SK-N-SH (cell line): ENCODE results near the gene PHLPP1. TPM values are rescaled to one million over a fixed set of nuclear protein-coding genes. Genes with fewer than 3 reads are reported as not detected.

Experiments
- CTCF ChIA-PET: fragments of 300-600, 350-600 bp; formaldehyde crosslinking; extraction: SDS; loops from one replicate; lab custom pipeline; 2021; lab: Yijun Ruan, JAX
- POLR2A ChIA-PET: fragments of 350-600 bp; sonication (Branson Sonifier 250); formaldehyde crosslinking; extraction: SDS; loops from one replicate; lab custom pipeline; 2020; ENCODE audit warnings: antibody characterized with exemption, inconsistent platforms; lab: Yijun Ruan, JAX
- DNase-seq: peaks from one replicate; pipeline ENCODE4 v3.0.0; 2012
- H2AFZ ChIP-seq: fragments of 200-600 bp; sonication (generic); 2 replicates; pipeline ENCODE4 v1.8.1; 2016; ENCODE audit warnings: antibody characterized with exemption, mild to moderate bottlenecking, low read depth
- H3F3A ChIP-seq: fragments of 200-600 bp; sonication (generic); replicated peaks from 2 replicates; pipeline ENCODE3; 2016; ENCODE audit warnings: antibody characterized with exemption, mild to moderate bottlenecking; ENCODE audit not compliant: insufficient read depth
- H3K27ac ChIP-seq, 2 experiments: fragments of 200-500 bp in 1 of 2; fragments of 200-600 bp in 1 of 2; sonication (Bioruptor generic) in 1 of 2; sonication (generic), shearing (Covaris generic) in 1 of 2; 2 replicates each; pipeline versions ENCODE4 v1.5.1 to v1.6.1; 2014 to 2016; ENCODE audit warnings: low read depth in 2 of 2, inconsistent platforms in 1 of 2, low read length in 1 of 2, mild to moderate bottlenecking in 1 of 2, mixed read lengths in 1 of 2
- H3K27me3 ChIP-seq: fragments of 200-600 bp; sonication (generic), shearing (Covaris generic); 2 replicates; pipeline ENCODE4 v1.6.1; 2016; ENCODE audit warnings: mixed run types; ENCODE audit not compliant: insufficient read depth
- H3K36me3 ChIP-seq, 2 experiments: fragments of 200-500 bp in 1 of 2; fragments of 200-600 bp in 1 of 2; sonication (Bioruptor generic) in 1 of 2; sonication (generic) in 1 of 2; replicated peaks in 1 of 2; 2 replicates each; pipeline versions ENCODE3 to v1.5.1; 2014 to 2016; ENCODE audit warnings: low read length in 1 of 2, mild to moderate bottlenecking in 1 of 2; ENCODE audit not compliant: insufficient read depth in 2 of 2, control insufficient read depth in 1 of 2
- H3K4me1 ChIP-seq, 2 experiments: fragments of 200-500 bp in 1 of 2; fragments of 200-600 bp in 1 of 2; sonication (Bioruptor generic) in 1 of 2; sonication (generic), shearing (Covaris generic) in 1 of 2; 2 replicates each; pipeline versions ENCODE4 v1.5.1 to v1.6.1; 2014 to 2016; ENCODE audit warnings: low read depth in 1 of 2, low read length in 1 of 2, mixed run types in 1 of 2; ENCODE audit not compliant: insufficient read depth in 2 of 2, control insufficient read depth in 1 of 2
- H3K4me2 ChIP-seq: fragments of 200-600 bp; sonication (generic), shearing (Covaris generic); 2 replicates; pipeline ENCODE4 v1.6.1; 2017; ENCODE audit warnings: mixed run types
- H3K4me3 ChIP-seq, 2 experiments: fragments of 200-500 bp in 1 of 2; fragments of 200-600 bp in 1 of 2; sonication (Bioruptor generic) in 1 of 2; sonication (generic), shearing (Covaris generic) in 1 of 2; 2 replicates each; pipeline versions ENCODE4 v1.5.1 to v1.8.1; 2014 to 2016; ENCODE audit warnings: low read depth in 2 of 2, inconsistent platforms in 1 of 2, low read length in 1 of 2, mild to moderate bottlenecking in 1 of 2, mixed read lengths in 1 of 2, moderate library complexity in 1 of 2
- H3K79me2 ChIP-seq: fragments of 200-600 bp; sonication (generic); 2 replicates; pipeline ENCODE4 v1.8.1; 2017; ENCODE audit warnings: mild to moderate bottlenecking; ENCODE audit not compliant: insufficient read depth
- H3K9ac ChIP-seq: fragments of 200-600 bp; sonication (generic); 2 replicates; pipeline ENCODE4 v1.6.1; 2017; ENCODE audit warnings: mixed run types
- H3K9me2 ChIP-seq: fragments of 200-600 bp; sonication (generic); 2 replicates; pipeline ENCODE4 v1.6.1; 2017; ENCODE audit warnings: mixed run types
- H3K9me3 ChIP-seq: fragments of 200-600 bp; sonication (generic); 2 replicates; pipeline ENCODE4 v1.6.1; 2017; ENCODE audit warnings: mixed run types, mild to moderate bottlenecking, moderate library complexity
- H4K20me1 ChIP-seq: fragments of 200-600 bp; sonication (generic); 2 replicates; pipeline ENCODE4 v1.6.1; 2017; ENCODE audit warnings: mild to moderate bottlenecking, mixed run types; ENCODE audit not compliant: insufficient read depth
- EZH2phosphoT487 ChIP-seq: fragments of 200-600 bp; sonication (generic); IDR thresholded peaks from 2 replicates; pipeline ENCODE4 v1.6.1; 2017; ENCODE audit warnings: low read depth, mixed run types, mild to moderate bottlenecking, antibody characterized with exemption, moderate library complexity, borderline replicate concordance
- FOXJ3 ChIP-seq: sonication (generic); formaldehyde crosslinking; IDR thresholded peaks from 2 replicates; pipeline ENCODE4 v1.5.1; 2020; ENCODE audit warnings: mild to moderate bottlenecking, missing genetic modification reagents
- FOXM1 ChIP-seq: IDR thresholded peaks from 2 replicates; pipeline ENCODE4 v1.4.0; 2012; ENCODE audit warnings: low read depth, mild to moderate bottlenecking
- GATA2 ChIP-seq: sonication (generic); formaldehyde crosslinking; IDR thresholded peaks from 2 replicates; pipeline ENCODE4 v1.5.0; 2020; ENCODE audit warnings: mild to moderate bottlenecking, missing genetic modification reagents
- MAX ChIP-seq: IDR thresholded peaks from 2 replicates; pipeline ENCODE4 v1.4.0; 2012; ENCODE audit warnings: low read depth
- RAD21 ChIP-seq: IDR thresholded peaks from 2 replicates; pipeline ENCODE4 v1.6.1; 2012; ENCODE audit warnings: mild to moderate bottlenecking, low read length
- REST ChIP-seq: IDR thresholded peaks from 2 replicates; pipeline ENCODE4 v1.6.1; 2012; ENCODE audit warnings: mild to moderate bottlenecking, low read depth, low read length, moderate library complexity
- RXRA ChIP-seq: IDR thresholded peaks from 2 replicates; pipeline ENCODE4 v1.4.0; 2012; ENCODE audit warnings: low read depth, mild to moderate bottlenecking, borderline replicate concordance
- TCF12 ChIP-seq: IDR thresholded peaks from 2 replicates; pipeline ENCODE4 v1.4.0; 2012
- USF1 ChIP-seq: IDR thresholded peaks from 2 replicates; pipeline ENCODE4 v1.4.0; 2012; ENCODE audit warnings: low read depth, borderline replicate concordance
- USF2 ChIP-seq: fragments of 150-350 bp; IDR thresholded peaks from 2 replicates; pipeline ENCODE4 v1.6.1; 2017; ENCODE audit warnings: antibody characterized with exemption, low read length, low read depth, borderline replicate concordance
- YY1 ChIP-seq: IDR thresholded peaks from 2 replicates; pipeline ENCODE4 v1.4.0; 2012; ENCODE audit warnings: low read depth, mild to moderate bottlenecking
- WGBS: methylation state at CpG from one replicate; pipeline ENCODE4 v1.1.6; 2017; ENCODE audit warnings: low lambda C conversion rate; 5-methylcytosine and 5-hydroxymethylcytosine counted together
- polyA plus RNA-seq, 3 experiments: library from polyadenylated mRNA; depleted of rRNA; stranded (reverse); fragments of >200 nt; gene quantifications; 2 replicates each; pipeline ENCODE4 v1.2.3, GENCODE V29; 2012

The PHLPP1 gene
- polyA plus RNA-seq, 1 of the 3 experiments (the other 2 are of a cell fraction): 4.6 TPM

DNA sequence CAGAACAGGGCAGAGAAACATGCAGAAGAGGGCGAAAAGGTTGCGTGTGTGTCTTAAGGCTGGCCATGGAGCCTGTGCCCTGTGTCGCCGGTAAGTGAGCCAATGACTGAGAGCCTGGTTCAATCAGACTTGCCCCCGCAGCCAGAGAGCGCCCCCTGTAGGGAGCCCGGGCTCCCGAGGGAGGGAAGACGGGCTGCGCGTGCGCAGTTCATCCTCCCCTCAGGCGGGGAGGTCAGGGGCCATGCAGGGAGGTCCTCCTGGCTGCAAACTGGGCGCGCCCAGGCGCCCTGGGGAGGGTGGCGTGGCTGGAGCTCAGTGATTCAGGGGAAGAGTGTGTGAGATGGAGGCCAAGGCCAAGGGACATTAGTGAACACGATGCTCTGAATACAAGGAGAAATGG lies 276.6 kb downstream of the PHLPP1 start:
- TF ChIP-seq REST: no peak
- no peak for TF ChIP-seq RXRA
- TF ChIP-seq USF2: no peak
- no peak for TF ChIP-seq TCF12
- no peak for TF ChIP-seq FOXM1
- TF ChIP-seq YY1: no peak
- TF ChIP-seq GATA2 (CRISPR knock-in tag): no peak
- TF ChIP-seq FOXJ3 (CRISPR knock-in tag): no peak
- no peak for TF ChIP-seq MAX
- no peak for TF ChIP-seq RAD21
- TF ChIP-seq EZH2phosphoT487: no peak
- TF ChIP-seq USF1: no peak
- TF ChIP-seq, all 33 proteins: peak for 0
- H3K4me1 ChIP-seq: no peaks in the 10 kb centered on the region; a peak in 1 of 4 replicates
- ChIA-PET POLR2A (no interaction called here), CTCF (interaction anchor here (1.2 kb wide), 1 partner anchor 24 kb away, joined by 3 read pairs; no protein-coding TSS in a partner anchor)
- H3K27me3 ChIP-seq: no peaks in the 10 kb centered on the region
- H3K4me2 ChIP-seq: no peak overlapping the region
- WGBS: 86% methylated on average over 12 of the region's 18 CpGs
- no peaks in the 10 kb centered on the region for H3K36me3 ChIP-seq
- no peaks in the 10 kb centered on the region for H3K79me2 ChIP-seq
- H2AFZ ChIP-seq: no peak overlapping the region
- H3K4me3 ChIP-seq: no peak overlapping the region
- no peak overlapping the region for H3K9ac ChIP-seq
- DNase-seq: no peak
- no peaks in the 10 kb centered on the region for H4K20me1 ChIP-seq
- H3K9me3 ChIP-seq: no peaks in the 10 kb centered on the region
- H3F3A ChIP-seq: no peaks in the 10 kb centered on the region
- H3K9me2 ChIP-seq: no peaks in the 10 kb centered on the region
- no peak overlapping the region for H3K27ac ChIP-seq
